Suprapubic skin (tissue), 4 donors: Measurements from ENCODE around the gene DAB2IP. TPM values are rescaled to one million over a fixed set of nuclear protein-coding genes. Genes with fewer than 3 reads are reported as not detected.

Source experiments
- DNase-seq, 2 donors: peaks; one replicate each; pipeline ENCODE4 v3.0.0-alpha.2; 2019; ENCODE audit warnings: low spot score in 2 of 2
- H3K27ac ChIP-seq: fragments of 200-600 bp; sonication (generic); one replicate; pipeline ENCODE4 v1.5.1; 2019
- H3K27me3 ChIP-seq: fragments of 200-600 bp; sonication (generic); one replicate; pipeline ENCODE4 v1.5.1; 2019
- H3K36me3 ChIP-seq: fragments of 200-600 bp; sonication (generic); one replicate; pipeline ENCODE4 v1.5.1; 2019
- H3K4me1 ChIP-seq: fragments of 200-600 bp; sonication (generic); one replicate; pipeline ENCODE4 v1.5.1; 2019
- H3K4me3 ChIP-seq: fragments of 200-600 bp; sonication (generic); one replicate; pipeline ENCODE4 v1.5.1; 2019; ENCODE audit warnings: mild to moderate bottlenecking
- H3K9me3 ChIP-seq: fragments of 200-600 bp; sonication (generic); one replicate; pipeline ENCODE4 v1.5.1; 2019
- CTCF ChIP-seq, 2 donors: fragments of 200-600 bp in 1 of 2; fragments of 450-650 bp in 1 of 2; sonication (generic) in 1 of 2; IDR thresholded peaks; one replicate each; pipeline ENCODE4 v1.5.1; 2016 to 2019; ENCODE audit warnings: antibody characterized with exemption in 2 of 2, mild to moderate bottlenecking in 1 of 2, moderate library complexity in 1 of 2
- EP300 ChIP-seq: sonication (generic); formaldehyde crosslinking; IDR thresholded peaks from one replicate; pipeline ENCODE4 v1.6.1; 2017; ENCODE audit warnings: antibody characterized with exemption
- POLR2A ChIP-seq, 2 donors: fragments of 450-650 bp; IDR thresholded peaks; one replicate each; pipeline ENCODE4 v1.6.1; 2017; ENCODE audit warnings: antibody characterized with exemption in 2 of 2, mild to moderate bottlenecking in 2 of 2, moderate library complexity in 2 of 2
- POLR2AphosphoS5 ChIP-seq, 3 donors: sonication (generic); formaldehyde crosslinking; IDR thresholded peaks; one replicate each; pipeline ENCODE4 v1.6.1; 2017; ENCODE audit warnings: antibody characterized with exemption in 3 of 3
- WGBS: methylation state at CpG from one replicate; pipeline ENCODE4 v1.1.5; 2018; 5-methylcytosine and 5-hydroxymethylcytosine counted together
- total RNA-seq, 4 donors: library from RNA; depleted of rRNA; stranded (reverse); fragments of >200 nt; gene quantifications; one replicate each; pipeline ENCODE4 v1.1.0, GENCODE V29; 2016

DAB2IP gene
- total RNA-seq, 4 donors from 2014 or later: 47.6 to 55.6 (median 50.3) TPM

GRCh38 chr9:121773954-121774714, 122.7 kb downstream of the DAB2IP start:
- no peak for TF ChIP-seq POLR2A (IDR thresholded peaks at IDR 0.05)
- H3K4me3 ChIP-seq: no peak overlapping the region
- peak overlapping the region; percentile 18 for H3K27ac ChIP-seq
- H3K4me1 ChIP-seq: no peaks in the 10 kb centered on the region
- no peaks in the 10 kb centered on the region for H3K27me3 ChIP-seq
- DNase-seq: peak in 1 of 2 donors; percentile 53
- H3K9me3 ChIP-seq: peaks cover 6% of the 10 kb centered on the region
- 98% methylated on average over 14 of the region's 19 CpGs for WGBS
- peaks cover 94% of the 10 kb centered on the region for H3K36me3 ChIP-seq

- Histone ChIP-seq H3K36me3 (peaks cover 85% of the 10 kb centered on the region), H3K27ac (no peak overlapping the region), H3K9me3 (peaks cover 6% of the 10 kb centered on the region), H3K4me1 (no peaks in the 10 kb centered on the region), H3K4me3 (no peak overlapping the region), H3K27me3 (no peaks in the 10 kb centered on the region)
- no peak for TF ChIP-seq POLR2A (IDR thresholded peaks at IDR 0.05)
- no peak for TF ChIP-seq CTCF (IDR thresholded peaks at IDR 0.05)
- TF ChIP-seq EP300: no peak
- DNase-seq: peak; percentile 56 to 74
- WGBS: 96% methylated on average over 22 of the region's 26 CpGs
These were observed 123.5 kb downstream of the DAB2IP start for GRCh38 chr9:121774715-121775613.

- 94% methylated on average over 21 of the region's 23 CpGs for WGBS
- Histone ChIP-seq H3K27me3 (no peaks in the 10 kb centered on the region), H3K4me1 (no peaks in the 10 kb centered on the region), H3K27ac (no peak overlapping the region), H3K36me3 (peaks cover 85% of the 10 kb centered on the region), H3K4me3 (no peak overlapping the region), H3K9me3 (peaks cover 6% of the 10 kb centered on the region)
- TF ChIP-seq POLR2A (IDR thresholded peaks at IDR 0.05): no peak
- no peak for TF ChIP-seq EP300
- TF ChIP-seq POLR2AphosphoS5 (IDR thresholded peaks at IDR 0.05): no peak
- no peak for TF ChIP-seq CTCF (IDR thresholded peaks at IDR 0.05)
- DNase-seq: peak; percentile 50 to 77
These were observed 124.7 kb downstream of the DAB2IP start for GRCh38 chr9:121776001-121776738.

DNA sequence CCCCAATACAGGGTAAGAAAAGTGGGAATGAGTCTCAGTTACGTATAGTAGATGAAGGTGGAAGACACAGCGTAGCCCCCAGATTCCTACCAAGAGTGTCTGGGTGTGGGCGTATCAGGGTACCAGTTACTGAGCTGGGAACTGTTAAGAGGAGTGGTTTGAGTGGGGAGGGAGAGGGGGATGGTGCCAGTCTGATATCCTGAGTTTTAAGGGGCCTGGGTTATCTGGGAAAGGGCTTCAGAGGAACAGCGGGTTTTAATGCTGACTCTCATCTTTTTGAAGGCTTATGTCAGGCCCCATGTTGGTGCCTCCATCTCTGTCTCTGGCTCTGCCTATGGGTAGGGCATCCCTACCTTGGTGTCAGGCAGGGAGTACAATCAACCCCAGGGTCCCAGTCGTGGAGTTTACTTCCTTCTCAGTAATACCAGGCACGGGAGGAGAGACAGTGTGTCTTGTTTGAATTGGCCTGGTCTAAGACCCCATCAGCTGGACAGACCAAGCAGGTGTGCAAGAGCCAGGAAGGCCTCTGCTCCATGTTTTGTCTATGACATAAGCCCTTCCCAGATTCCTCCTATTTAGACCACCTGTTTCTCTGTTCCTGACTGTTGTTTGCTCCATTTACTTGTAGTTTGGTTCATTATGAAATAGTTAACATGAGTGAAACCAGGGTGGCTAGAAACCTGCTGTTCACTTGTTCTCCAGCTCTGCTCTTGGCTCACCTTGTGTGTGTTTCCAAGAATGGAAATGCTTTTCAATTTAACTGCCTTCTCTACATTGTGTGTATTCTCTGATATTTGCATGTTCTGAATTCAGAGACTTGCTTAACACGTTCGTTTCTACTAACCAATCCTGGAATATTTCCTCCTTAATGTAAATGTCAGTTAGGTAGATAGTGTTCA, 125.6 kb downstream of the DAB2IP start:
- DNase-seq: peak in 1 of 2 donors; percentile 27
- Histone ChIP-seq H3K4me3 (no peak overlapping the region), H3K27me3 (no peaks in the 10 kb centered on the region), H3K27ac (no peak overlapping the region), H3K4me1 (no peaks in the 10 kb centered on the region), H3K36me3 (peaks cover 85% of the 10 kb centered on the region), H3K9me3 (peaks cover 6% of the 10 kb centered on the region)
- TF ChIP-seq POLR2AphosphoS5 (IDR thresholded peaks at IDR 0.05) (no peak), EP300 (no peak), CTCF (IDR thresholded peaks at IDR 0.05) (no peak), POLR2A (IDR thresholded peaks at IDR 0.05) (no peak)
- WGBS: 89% methylated on average over 8 of the region's 8 CpGs
